ENCODE results near the gene CD28. TPM values are rescaled to one million over a fixed set of nuclear protein-coding genes. Genes with fewer than 3 reads are reported as not detected.

The CD28 gene
- total and polyA plus RNA-seq, 9 of the 15 experiments (the other 6 are each of a cell fraction or from before 2014, with no cell fraction given) = 0.01 to 0.11 TPM; not detected in 7

DNA sequence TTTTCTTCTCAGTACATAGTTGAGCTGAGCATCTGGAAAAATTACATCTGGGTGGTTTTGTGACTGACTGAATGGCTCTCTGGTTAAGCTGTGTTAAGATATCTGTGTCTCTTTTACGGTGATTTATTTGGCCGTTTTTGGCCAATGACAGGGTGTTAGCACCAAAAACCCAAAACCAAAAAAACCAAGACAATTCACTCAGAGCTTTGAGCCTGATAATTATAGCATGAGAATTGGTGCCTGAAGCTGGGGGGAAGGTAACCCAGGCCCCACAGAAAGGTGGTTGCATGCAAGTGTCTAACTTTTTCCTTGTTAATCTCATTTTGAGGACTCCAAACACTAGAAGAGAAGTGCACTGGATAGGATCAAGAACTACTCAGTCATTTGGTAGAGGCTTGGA is 4.5 kb downstream of the CD28 start:
- no peak overlapping the region for H3K4me2 ChIP-seq (ENCODE audit: insufficient read depth, low read length)
- DNase-seq (ENCODE audit: extremely low read depth in 1 of 4, low spot score in 3 of 4) (no peak), FAIRE-seq (no peak), ATAC-seq (no peak)
- H3K36me3 ChIP-seq (ENCODE audit: control insufficient read depth, insufficient read depth, low read length) = no peaks in the 10 kb centered on the region
- no peaks in the 10 kb centered on the region; a peak in 1 of 5 replicates for H3K27me3 ChIP-seq (ENCODE audit: control insufficient read depth in 2 of 2, insufficient read depth in 2 of 2, low read length in 2 of 2)
- in situ Hi-C loops (cut with MboI) = no loop called here
- H3K9me1 ChIP-seq (ENCODE audit: control insufficient read depth, insufficient read depth, low read length) = no peaks in the 10 kb centered on the region
- intact Hi-C loops (cut with micrococcal nuclease) = no loop called here
- ChIA-PET POLR2A (interaction anchor here (1.0 kb wide), 1 partner anchor 20 kb away, joined by 3 read pairs; no protein-coding TSS in a partner anchor), CTCF (ENCODE audit: low intra/inter-chr PET ratio) (no interaction called here)
- no peak overlapping the region for H3K4me3 ChIP-seq
- BruUV-seq (replicated peaks) = no TSS peak
- H3K9ac ChIP-seq (ENCODE audit: insufficient read depth in 1 of 2, low read depth in 2 of 2, low read length in 2 of 2) = no peak overlapping the region
- H2AFZ ChIP-seq (ENCODE audit: low read depth, low read length) = no peak overlapping the region
- H4K20me1 ChIP-seq (replicated peaks; ENCODE audit: control insufficient read depth, insufficient read depth, low read length) = no peaks in the 10 kb centered on the region
- H3K4me1 ChIP-seq (replicated peaks in 1 of 2; ENCODE audit: control insufficient read depth in 2 of 2, insufficient read depth in 2 of 2, low read length in 2 of 2) = no peaks in the 10 kb centered on the region
- no peaks in the 10 kb centered on the region for H3K9me3 ChIP-seq (replicated peaks; ENCODE audit: control insufficient read depth, insufficient read depth, low read depth, low read length)
- no peak overlapping the region for H3K27ac ChIP-seq (ENCODE audit: extremely low read depth, low read depth, low read length)
- TF ChIP-seq MEF2A (IDR thresholded peaks at IDR 0.05; ENCODE audit: control insufficient read depth, low read depth, low read length) (no peak), YBX1 (IDR thresholded peaks at IDR 0.05) (no peak), NCOA1 (IDR thresholded peaks at IDR 0.05; ENCODE audit: low read depth) (no peak), PYGO2 (tag; IDR thresholded peaks at IDR 0.05) (no peak), TEAD1 (CRISPR knock-in tag; IDR thresholded peaks at IDR 0.05) (no peak)
- no peaks in the 10 kb centered on the region for H3K79me2 ChIP-seq (ENCODE audit: control insufficient read depth, insufficient read depth, low read length)
- 0% methylated on average over 2 of the region's 2 CpGs for WGBS (ENCODE audit: insufficient coverage, low coverage, missing lambda C conversion rate)

DNA sequence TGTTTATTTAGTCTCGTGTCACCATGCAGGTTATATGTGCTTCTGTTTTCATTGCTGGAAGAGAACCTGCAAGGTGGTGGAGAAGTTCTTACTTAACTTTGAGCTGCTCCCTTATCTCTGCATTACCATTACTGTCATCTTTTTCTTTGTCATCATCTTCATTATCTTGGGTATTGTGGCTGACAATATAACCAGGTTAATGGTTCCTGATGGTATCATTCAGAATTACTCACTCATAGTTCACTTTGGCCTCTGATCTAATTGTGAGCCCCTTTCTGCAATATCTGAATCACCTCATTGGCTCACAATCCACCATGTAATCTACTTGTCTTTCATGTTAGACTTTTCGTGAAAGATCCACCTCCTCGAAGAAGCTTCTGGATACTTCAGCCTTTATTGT is 5.0 kb downstream of the CD28 start:
- 8% methylated on average over 3 of the region's 3 CpGs for WGBS (ENCODE audit: insufficient coverage, low coverage, missing lambda C conversion rate)
- no TSS peak for BruUV-seq (replicated peaks)
- CTCF ChIA-PET (ENCODE audit: low intra/inter-chr PET ratio) = no interaction called here
- Histone ChIP-seq H4K20me1 (replicated peaks; ENCODE audit: control insufficient read depth, insufficient read depth, low read length) (no peaks in the 10 kb centered on the region), H3K27ac (ENCODE audit: extremely low read depth, low read depth, low read length) (no peak overlapping the region), H3K4me2 (ENCODE audit: insufficient read depth, low read length) (no peak overlapping the region), H3K4me1 (replicated peaks in 1 of 2; ENCODE audit: control insufficient read depth in 2 of 2, insufficient read depth in 2 of 2, low read length in 2 of 2) (no peaks in the 10 kb centered on the region), H3K9ac (ENCODE audit: insufficient read depth in 1 of 2, low read depth in 2 of 2, low read length in 2 of 2) (no peak overlapping the region), H3K36me3 (ENCODE audit: control insufficient read depth, insufficient read depth, low read length) (no peaks in the 10 kb centered on the region), H3K79me2 (ENCODE audit: control insufficient read depth, insufficient read depth, low read length) (no peaks in the 10 kb centered on the region), H2AFZ (ENCODE audit: low read depth, low read length) (no peak overlapping the region), H3K9me3 (replicated peaks; ENCODE audit: control insufficient read depth, insufficient read depth, low read depth, low read length) (no peaks in the 10 kb centered on the region), H3K27me3 (ENCODE audit: control insufficient read depth in 2 of 2, insufficient read depth in 2 of 2, low read length in 2 of 2) (no peaks in the 10 kb centered on the region; a peak in 1 of 5 replicates), H3K9me1 (ENCODE audit: control insufficient read depth, insufficient read depth, low read length) (no peaks in the 10 kb centered on the region), H3K4me3 (no peak overlapping the region)
- in situ Hi-C loops (cut with MboI) (no loop called here), intact Hi-C loops (cut with micrococcal nuclease) (no loop called here)
- FAIRE-seq = no peak
- DNase-seq (ENCODE audit: extremely low read depth in 1 of 4, low spot score in 3 of 4) = no peak
- ATAC-seq = no peak
- POLR2A ChIA-PET = interaction anchor here (1.0 kb wide), 1 partner anchor 21 kb away, joined by 3 read pairs; no protein-coding TSS in a partner anchor
- TF ChIP-seq KDM2B (CRISPR knock-in tag; IDR thresholded peaks at IDR 0.05) (no peak), LEF1 (IDR thresholded peaks at IDR 0.05) (no peak), MAFK (IDR thresholded peaks at IDR 0.05; ENCODE audit: low read length) (no peak), MEIS2 (IDR thresholded peaks at IDR 0.05; ENCODE audit: partially characterized antibody) (no peak), GTF3C2 (IDR thresholded peaks at IDR 0.05; ENCODE audit: borderline replicate concordance, extremely low read depth, insufficient read length) (no peak), SUPT5H (IDR thresholded peaks at IDR 0.05) (no peak), PHTF2 (CRISPR knock-in tag; IDR thresholded peaks at IDR 0.05) (no peak), ADNP (tag; IDR thresholded peaks at IDR 0.05) (no peak), TSC22D4 (tag; IDR thresholded peaks at IDR 0.05) (no peak)

Data from K562 (cell line).